ENCODE results near the gene UNC13C.

Gene UNC13C

DNA sequence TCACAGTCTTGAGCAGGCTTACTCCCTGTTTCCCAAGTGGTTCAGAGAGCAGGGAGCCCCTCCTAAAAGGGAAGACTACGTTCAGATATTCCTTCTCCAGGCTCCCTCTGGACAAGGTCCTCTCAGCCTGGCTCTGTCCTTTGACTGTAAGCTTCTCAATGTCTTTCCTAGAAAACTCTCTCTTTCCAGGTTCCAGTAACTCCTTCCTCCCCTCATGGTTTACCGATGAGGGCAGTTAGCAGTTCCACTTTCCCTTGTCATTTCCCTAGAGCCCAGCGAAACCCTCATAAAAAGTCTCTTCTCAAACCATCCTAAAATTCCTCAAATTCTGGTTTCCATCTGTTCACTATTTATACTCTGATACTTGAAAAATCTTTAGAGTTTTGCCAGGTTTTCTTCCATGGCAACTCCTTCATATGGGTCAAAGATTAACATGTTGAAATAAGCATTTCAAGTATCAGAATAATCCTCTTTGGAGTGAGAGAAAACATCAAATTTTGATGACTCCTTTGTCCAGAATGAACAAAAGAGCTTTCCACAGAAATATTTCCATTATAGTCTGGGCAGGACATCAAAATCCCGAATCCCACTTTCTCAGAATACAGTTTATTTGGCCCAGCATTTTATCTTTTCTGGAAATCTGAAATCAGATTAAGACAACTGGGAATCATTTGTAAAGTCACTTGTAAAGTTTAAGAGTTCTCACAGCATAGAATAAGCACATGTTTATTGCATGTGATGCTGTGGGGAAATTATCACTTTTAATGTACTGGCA is 599.4 kb downstream of the UNC13C start:
- FAIRE-seq = no peak

DNA sequence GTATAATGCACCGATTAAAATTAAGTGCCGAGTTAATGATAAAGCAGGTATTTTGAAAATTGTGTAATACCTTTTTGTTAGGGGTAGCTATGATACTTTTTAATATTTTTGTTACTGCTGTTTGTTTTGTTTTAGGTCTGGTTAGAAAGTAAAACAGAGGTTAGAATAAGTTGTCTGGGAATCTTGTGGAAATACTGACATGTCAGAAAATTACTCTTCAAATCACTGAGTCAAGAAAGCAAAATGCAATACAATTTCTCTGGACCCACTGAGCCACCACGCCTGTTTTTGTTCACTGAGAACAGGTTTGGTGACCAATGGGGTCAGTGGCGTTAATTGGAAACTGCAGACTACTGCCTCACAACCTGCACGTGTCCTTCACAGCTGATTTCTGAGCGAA is 601.6 kb downstream of the UNC13C start:
- FAIRE-seq = no peak

DNA sequence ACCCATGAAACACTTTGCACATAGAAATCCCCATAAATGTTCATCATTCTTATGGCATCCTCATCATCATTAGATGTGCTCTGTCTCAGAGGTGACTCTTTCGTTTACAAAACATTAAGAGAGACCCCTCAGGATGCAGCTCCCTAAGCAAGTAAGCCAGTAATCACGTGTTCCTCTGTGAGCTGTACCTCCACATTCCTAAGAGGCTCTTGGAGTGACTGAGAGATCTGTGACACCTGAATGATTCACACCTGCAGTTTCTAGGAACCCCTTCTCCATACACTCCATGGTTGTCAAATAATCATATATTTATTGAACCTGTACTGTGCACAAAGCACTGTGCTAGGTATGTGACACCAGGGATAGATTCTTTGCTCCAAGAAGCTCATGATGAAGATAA is 602.4 kb downstream of the UNC13C start:
- no peak for FAIRE-seq

DNA sequence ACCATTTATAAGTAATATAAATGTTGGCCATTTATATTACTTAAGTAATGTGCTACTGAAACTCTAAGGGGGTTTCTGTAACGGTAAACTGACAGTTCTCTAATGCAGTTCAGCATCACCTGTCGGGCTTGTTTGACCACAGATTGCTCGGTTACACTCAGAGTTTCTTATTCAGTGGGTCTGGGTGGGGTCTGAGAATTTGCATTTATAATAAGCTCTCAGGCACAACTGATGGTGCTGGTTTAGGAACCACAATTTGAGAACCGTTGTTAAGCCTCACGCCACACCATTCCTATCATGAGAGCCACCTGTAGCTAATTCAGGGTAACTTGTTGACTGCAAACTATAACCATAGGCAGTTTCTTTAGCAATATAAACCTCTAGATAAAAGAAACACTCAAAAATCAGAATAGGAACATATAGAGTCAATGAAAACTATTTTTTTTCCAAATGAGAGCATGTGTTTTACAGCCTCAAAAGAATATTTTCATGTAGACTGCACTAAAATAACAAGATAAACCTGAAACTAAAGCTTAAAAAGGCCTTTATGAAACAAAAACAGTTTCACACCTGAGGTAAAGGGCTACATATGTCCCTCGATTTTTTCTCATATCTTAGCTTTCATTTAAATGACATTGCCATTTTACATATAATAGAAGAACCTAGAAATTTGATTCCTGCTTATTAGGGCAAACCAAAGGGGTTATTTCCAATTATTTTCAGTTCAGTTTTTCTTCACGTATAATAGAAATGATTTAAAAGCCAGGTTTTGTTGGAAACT is 604.8 kb downstream of the UNC13C start:
- no peak for FAIRE-seq

DNA sequence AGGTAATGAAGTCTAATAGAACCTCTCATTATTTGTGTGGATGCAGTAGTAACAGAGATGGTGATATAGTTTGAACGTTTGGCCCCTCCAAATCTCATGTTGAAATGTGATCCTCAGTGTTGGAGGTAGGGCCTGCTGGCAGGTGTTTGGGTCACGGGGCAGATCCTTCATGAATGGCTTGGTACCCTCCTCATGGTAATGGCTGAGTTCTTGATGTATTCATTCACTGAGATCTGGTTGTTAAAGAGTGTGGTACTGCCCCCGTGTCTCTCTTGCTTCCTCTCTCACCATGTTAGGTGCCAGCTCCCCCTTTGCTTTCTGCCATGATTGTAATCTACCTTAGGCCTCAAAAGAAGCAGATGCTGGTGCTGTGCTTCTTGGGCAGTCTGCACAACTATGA is 606.8 kb downstream of the UNC13C start:
- FAIRE-seq = no peak

DNA sequence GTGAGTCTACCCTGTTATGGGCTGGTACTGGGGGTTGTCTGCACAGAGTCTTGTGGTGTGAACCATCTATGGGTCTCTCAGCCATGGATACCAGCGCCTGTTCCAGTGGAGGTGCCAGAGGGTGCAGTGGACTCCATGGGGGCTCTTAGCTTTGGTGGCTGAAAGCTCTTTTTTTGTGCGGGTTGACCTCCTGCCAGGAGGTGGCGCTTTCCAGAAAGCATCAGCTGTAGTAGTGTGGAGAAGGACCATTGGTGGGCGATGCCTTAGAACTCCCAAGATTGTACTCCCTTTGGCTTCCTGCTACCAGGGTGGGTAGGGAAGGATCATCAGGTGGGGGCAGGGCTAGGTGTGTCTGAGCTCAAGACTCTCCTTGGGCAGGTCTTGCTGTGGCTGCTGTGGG is 615.9 kb downstream of the UNC13C start:
- FAIRE-seq = no peak

DNA sequence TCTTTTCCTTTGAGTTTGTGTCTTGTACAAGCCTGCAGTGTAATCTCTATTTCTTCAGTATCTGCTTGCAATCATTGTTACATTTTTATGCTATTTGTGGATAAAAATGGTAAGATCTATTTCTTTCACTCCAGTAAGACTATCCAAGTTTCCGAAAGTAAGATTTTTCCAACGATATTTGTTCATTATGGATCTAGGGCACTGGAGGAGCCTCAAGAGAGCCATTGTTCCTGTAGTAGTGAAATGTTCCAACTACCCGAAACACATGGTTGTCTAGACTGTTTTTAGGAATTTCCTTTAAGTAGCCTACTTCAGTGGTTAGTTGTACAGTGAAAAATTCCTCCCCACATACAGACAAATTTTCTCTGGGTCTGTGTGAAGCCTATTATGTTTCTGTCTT is 621.1 kb downstream of the UNC13C start:
- no peak for FAIRE-seq

DNA sequence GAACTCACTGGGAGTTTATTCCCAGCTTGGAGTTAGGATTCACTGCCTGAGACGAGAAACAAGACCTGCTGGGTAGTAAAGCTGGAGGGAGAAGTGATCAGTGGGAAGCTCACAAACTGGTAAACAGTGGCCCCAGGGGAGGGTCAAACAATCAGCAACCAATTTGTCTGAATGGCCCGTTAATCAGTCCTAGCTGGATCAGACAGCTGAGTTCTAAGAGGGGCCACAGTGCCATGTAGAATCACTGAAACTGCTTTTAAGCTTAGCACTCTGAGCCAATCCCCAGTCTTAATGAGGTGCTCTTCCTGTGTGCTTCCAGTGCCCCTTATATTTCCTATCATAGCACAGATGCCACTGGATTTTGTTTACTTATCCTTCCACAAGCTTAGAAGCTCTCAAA is 626.8 kb downstream of the UNC13C start:
- no peak for FAIRE-seq

DNA sequence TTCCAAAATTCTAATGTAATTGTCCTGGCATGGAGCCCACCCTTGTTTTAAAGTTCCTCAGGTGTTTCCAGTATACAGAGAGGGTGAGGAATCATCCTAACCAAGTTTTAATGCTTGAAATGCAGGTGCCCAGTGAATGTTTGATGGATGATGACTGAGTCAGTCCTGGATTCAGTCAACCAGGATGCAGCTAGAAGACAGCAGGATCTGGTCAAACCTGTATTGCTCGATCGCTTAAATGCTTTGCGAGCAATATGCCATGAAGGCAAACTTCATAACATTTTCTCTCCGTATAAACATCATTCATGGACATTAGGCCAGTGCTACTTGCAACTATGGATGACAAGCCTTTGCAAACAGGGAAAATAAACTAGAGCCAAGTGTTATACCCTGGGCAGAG is 627.3 kb downstream of the UNC13C start:
- FAIRE-seq = no peak

DNA sequence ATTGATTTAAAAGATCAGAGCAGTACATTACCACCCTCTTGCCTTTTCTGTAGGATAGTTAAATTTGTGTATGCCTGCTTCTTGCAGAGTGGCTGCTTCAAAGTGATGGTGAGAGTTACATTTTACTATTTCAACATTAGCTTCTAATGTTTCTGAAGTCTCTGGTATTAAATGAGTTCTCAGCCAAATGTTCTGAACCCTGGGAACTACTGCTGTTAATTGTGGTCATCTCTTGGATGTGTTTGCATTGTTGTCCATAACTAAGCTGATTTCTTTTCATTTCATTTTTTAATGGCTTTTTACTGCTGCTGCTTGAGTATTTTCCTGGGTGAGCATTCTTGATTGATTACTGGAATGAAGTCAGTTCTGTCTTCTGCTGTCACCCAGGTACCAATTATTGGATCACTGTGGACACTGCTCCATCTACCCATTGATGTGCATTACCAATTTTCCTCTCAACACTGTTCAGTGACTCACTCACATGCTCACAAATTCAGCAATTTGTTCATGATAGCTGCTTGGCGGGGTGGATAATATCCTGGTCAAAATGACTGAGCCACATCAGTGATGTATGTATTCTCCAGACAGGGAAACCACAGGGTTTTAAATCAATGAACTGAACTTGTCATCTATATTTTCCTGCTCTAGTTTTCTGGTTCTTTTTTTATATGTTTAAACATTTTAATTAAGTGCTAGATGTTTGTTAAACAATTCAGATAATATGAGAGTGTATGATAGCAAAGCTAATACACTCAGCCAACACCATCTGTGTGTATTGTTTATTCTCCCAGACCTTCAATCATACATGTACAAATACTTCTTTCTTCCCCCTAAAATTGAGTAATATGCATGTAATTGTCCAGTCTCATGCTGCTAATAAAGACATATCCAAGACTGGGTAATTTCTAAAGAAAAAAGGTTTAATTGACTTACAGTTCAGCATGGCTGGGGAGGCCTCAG is 630.9 kb downstream of the UNC13C start:
- no peak for FAIRE-seq

DNA sequence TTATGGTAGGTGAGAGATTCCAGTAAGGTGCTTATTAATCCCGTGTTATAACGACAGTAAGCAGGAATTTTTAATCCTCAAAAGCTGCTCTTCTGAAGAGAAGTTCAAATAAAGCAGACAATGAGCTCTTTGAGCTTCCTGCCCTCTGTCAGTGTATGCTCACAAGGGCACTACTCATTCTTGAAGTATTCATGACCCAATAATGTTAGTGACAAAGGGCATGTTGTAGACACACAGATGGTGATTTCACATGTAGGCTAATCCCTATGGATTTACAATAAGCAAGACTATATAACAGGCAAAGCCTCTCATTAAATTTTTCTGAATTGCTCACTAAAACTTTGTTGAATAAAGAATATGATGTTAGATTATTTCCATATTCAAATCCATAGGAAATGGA is 639.9 kb downstream of the UNC13C start:
- FAIRE-seq = no peak

DNA sequence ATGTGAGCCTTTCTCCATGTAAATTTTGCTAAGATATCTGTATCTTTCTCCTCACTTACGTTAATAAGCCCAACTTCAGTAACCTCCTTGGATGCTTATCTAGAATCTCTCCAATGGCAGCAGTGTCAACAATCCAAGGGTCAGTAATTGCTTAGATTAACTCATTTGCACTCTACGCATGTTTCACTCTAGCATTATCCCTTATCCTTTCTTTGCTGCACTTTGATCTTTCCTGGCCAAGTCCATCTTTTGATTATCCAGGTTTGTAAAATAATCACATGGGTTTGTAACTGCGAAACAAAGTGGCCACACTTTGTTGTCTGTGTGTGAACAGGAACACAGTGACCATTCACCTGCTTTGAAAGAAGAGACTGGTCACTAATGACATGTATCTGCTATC is 640.9 kb downstream of the UNC13C start:
- FAIRE-seq = no peak

DNA sequence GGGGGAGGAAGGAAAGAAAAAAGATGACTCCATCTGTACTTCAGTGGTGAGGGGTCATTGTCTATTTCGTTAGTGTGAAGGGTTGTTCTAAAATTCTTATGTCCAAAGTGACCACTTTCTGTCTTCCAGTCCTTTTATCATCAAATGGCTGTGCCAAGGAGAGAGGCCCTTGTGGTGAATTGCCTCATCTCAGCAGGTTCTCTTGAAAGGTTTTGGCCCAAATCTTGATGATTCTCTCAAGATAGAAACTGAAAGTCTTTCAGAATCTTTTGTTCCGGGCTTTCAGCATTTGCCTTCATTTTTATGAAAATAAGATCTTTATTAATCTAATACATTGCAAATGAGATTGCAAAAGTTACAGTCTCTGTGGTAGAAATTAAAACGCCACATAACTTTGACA is 642.7 kb downstream of the UNC13C start:
- no peak for FAIRE-seq

DNA sequence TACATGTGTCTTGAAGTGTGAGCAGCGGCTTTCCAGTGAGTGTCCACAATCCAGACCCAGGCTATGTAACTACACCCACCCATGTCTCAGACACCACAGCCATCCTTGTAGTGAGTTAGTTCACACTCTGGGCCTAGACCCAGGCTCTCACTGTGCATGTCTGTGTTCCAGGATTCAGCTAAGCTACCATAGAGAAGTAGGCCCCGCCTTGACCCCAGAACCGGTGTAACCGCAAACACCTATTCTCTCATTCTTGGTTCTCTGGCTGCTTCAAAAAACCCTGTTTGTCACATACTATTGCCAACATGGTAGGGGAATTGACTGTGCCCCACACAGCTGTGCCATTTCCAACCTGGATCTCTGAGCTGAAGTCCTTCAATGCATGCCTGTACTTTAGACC is 657.9 kb downstream of the UNC13C start:
- FAIRE-seq = no peak

DNA sequence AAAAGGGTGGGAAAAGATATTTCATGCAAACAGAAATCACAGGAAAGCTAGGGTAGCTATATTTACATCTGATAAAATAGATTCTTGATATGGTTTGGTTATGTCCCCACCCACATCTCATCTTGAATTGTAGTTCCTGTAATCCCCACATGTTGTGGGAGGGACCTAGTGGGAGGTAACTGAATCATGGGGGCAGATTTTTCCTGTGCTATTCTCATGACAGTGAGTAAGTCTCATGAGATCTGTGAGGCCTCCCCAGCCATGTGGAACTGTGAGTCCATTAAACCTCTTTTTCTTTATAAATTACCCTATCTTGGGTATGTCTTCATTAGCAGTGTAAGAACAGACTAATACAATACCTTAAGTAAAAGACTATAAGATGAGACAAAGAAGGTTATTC is 660.4 kb downstream of the UNC13C start:
- FAIRE-seq = no peak

DNA sequence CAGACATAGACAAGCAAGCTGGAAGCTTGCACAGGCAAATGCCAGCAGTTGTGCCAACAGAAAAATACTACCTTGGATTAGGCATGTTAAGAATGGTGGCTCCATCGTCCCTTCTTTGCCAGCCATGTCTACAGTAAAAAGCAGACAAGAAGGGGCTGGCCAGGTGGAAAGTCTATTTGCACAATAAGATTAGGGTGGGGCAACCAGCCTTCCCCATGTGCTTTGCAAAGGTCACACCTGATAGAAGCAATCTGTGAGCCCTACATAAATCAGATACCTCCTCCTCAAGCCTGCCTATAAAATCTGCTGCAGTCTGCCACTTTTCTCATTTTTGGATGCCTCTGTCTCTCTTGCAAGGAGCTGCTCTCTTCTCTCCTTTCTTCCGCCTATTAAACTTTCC is 662.6 kb downstream of the UNC13C start:
- no peak for FAIRE-seq

DNA sequence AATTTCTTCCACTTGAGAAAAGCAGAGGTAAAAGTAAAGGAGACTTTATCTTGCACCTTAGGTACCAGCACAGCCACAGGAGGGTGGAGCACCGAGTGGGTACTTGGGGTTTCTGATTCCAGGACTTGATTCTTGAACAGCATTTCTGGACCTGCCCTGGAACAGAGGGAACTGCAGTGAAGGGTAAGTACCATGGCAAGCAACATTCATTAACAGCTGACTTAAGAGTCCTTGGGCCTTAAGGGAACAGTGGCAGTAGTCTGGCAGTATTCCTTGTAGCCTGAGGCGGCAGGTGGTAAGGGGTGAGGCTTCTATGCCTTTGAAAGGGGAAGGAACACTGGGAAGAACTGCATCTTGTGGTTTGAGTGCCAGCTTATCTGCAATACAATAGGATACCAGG is 666.6 kb downstream of the UNC13C start:
- no peak for FAIRE-seq

DNA sequence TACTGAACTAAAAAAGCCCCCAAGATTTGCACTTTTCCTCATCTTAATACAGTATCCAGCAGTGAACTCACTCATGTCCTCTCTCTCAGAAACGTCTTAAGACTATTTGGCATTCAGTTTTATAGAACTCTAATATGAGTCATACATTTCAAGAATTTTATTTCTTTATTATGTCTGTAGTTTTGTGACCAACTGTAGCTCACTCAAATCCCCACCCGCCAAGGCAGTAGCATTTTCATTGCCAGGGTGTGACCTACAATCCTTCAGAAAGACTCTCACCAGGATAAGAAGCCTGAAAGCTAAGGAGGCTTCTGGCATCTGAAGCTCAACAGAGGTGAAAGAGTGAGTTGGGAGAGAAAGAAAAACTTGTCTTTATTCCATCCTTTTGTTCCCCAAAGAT is 681.4 kb downstream of the UNC13C start:
- no peak for FAIRE-seq

DNA sequence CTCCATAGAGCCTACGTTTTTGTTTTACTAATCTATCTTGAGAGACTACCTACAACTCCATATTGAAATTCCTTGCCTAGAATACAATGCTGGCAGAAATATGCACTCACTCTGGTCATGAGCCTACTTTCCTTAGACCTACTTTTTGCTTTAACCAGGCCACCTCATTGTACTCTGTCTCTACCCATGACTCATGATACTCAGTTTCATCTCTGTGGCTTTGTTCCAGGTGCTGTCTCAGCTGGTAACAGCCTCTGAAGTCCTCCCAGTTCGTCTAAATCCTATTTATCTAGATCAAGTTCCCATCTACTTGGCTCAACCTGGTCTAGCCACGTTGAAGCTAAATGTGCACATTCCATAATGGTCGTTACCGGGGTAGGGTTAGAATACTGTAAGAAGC is 682.1 kb downstream of the UNC13C start:
- FAIRE-seq = no peak

DNA sequence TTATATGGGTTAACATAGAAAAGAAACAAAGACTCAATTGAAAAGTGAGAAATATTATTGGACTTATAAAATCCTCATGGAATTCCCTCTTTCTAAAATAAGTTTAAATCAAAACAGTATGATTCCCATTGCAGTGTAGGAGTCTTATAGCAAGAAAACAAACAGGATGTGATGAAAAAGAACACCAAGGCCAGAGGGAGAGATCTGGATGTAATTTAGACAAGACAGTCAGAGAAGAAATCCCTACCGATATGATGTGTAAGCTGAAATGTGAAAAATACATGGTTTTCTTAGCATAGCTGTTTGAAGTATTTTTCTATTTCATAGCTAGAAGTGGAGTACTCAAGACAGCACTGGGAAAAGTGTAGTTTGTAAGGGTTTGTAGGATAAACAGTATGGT is 697.0 kb downstream of the UNC13C start:
- no peak for FAIRE-seq

DNA sequence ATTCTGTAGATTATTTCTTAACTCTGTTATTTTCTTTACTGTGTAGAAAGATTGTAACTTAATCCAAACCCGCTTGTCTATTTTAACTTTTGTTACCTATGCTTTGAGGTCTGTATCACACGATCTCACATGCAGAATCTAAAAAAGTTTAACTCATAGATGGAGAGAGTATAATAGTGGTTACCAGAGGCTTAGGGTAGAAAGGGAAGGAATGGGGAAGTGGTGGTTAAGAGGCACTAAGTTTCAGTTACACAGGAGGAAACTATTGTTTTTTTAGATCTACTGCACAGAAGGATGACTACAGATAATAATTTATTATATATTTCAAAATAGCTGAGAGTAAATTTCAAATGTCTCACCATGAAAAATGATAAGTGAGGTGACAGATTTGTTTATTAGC is 703.3 kb downstream of the UNC13C start:
- no peak for FAIRE-seq

Measured in A204.1 (cell line).